ENCODE measurements around the gene SCN2B. TPM values are rescaled to one million over a fixed set of nuclear protein-coding genes. Genes with fewer than 3 reads are reported as not detected.

SCN2B gene
- total and polyA plus RNA-seq, 8 donors = 0.12 to 0.92 (median 0.29) TPM; not detected in 3

GRCh38 chr11:118145285-118146227 is 30.9 kb downstream of the SCN2B start:
- Histone ChIP-seq H3K4me3 (peak overlapping the region; percentile 57 to 73 (median 64)), H3K4me1 (peaks cover 6 to 14% (median 9%) of the 10 kb centered on the region in 4 donors), H3K27ac (peak overlapping the region; percentile 2 to 54 (median 43)), H3K27me3 (peaks cover 0 to 63% (median 11%) of the 10 kb centered on the region in 3 donors), H3K9me3 (no peaks in the 10 kb centered on the region), H3K36me3 (no peaks in the 10 kb centered on the region)
- WGBS, 5 donors = 1 to 3% (median 2%) methylated on average over 43 to 78 of the region's 78 CpGs
- DNase-seq = peak; percentile 93 to 95
- intact Hi-C loops (cut with DNase I; ENCODE audit: low total_unique reads) = no loop called here
- TF ChIP-seq POLR2AphosphoS5 (IDR thresholded peaks at IDR 0.05) = peak in 1 of 3 donors; percentile 64
- TF ChIP-seq POLR2A (IDR thresholded peaks at IDR 0.05) = no peak
- no peak for TF ChIP-seq EP300 (IDR thresholded peaks at IDR 0.05)
- TF ChIP-seq CTCF (IDR thresholded peaks at IDR 0.05) = peak in 5 of 7 experiments; percentile 83 to 96 (median 89)

- peaks cover 0 to 68% (median 11%) of the 10 kb centered on the region in 3 donors for H3K27me3 ChIP-seq
- H3K9me3 ChIP-seq = no peaks in the 10 kb centered on the region
- H3K27ac ChIP-seq = peak overlapping the region in 1 of 5 donors; percentile 5
- peak overlapping the region in 3 of 4 donors; percentile 58 to 73 (median 71) for H3K4me3 ChIP-seq
- TF ChIP-seq EP300 (IDR thresholded peaks at IDR 0.05) = no peak
- no peak for TF ChIP-seq CTCF (IDR thresholded peaks at IDR 0.05)
- no peak for TF ChIP-seq POLR2A (IDR thresholded peaks at IDR 0.05)
- TF ChIP-seq POLR2AphosphoS5 (IDR thresholded peaks at IDR 0.05) = no peak
- intact Hi-C loops (cut with DNase I; ENCODE audit: low total_unique reads) = no loop called here
- H3K4me1 ChIP-seq = peaks cover 6 to 14% (median 9%) of the 10 kb centered on the region in 4 donors
- no peak for DNase-seq
- H3K36me3 ChIP-seq = no peaks in the 10 kb centered on the region
- WGBS, 5 donors = 53 to 59% (median 55%) methylated on average over 18 to 20 of the region's 20 CpGs
Observed at GRCh38 chr11:118144301-118145268, 31.9 kb downstream of the SCN2B start.

- peaks cover 0 to 69% (median 11%) of the 10 kb centered on the region in 3 donors for H3K27me3 ChIP-seq
- no peak for DNase-seq
- H3K9me3 ChIP-seq = no peaks in the 10 kb centered on the region
- WGBS, 5 donors = 61 to 78% (median 66%) methylated on average over 12 of the region's 12 CpGs
- H3K27ac ChIP-seq = no peak overlapping the region
- H3K36me3 ChIP-seq = no peaks in the 10 kb centered on the region
- intact Hi-C loops (cut with DNase I; ENCODE audit: low total_unique reads) = no loop called here
- TF ChIP-seq CTCF (IDR thresholded peaks at IDR 0.05) = no peak
- no peak for TF ChIP-seq EP300 (IDR thresholded peaks at IDR 0.05)
- TF ChIP-seq POLR2A (IDR thresholded peaks at IDR 0.05) = no peak
- TF ChIP-seq POLR2AphosphoS5 (IDR thresholded peaks at IDR 0.05) = no peak
- peaks cover 6 to 14% (median 9%) of the 10 kb centered on the region in 4 donors for H3K4me1 ChIP-seq
- H3K4me3 ChIP-seq = no peak overlapping the region
Observed at GRCh38 chr11:118143661-118144185, 32.7 kb downstream of the SCN2B start.

Measured in stomach (tissue), 9 donors.